GM12874 (cell line): ENCODE data around the gene CCDC51.

Source experiments
- CTCF ChIP-seq: IDR thresholded peaks from 2 replicates; pipeline ENCODE4 v1.5.1; 2011; ENCODE audit warnings: low read depth, mild to moderate bottlenecking, control low read depth, low read length, moderate library complexity; ENCODE audit not compliant: insufficient read depth

CCDC51 gene

GRCh38 chr3:48474619-48475018 is 34.7 kb upstream of the CCDC51 start:
- no peak for TF ChIP-seq CTCF

DNA sequence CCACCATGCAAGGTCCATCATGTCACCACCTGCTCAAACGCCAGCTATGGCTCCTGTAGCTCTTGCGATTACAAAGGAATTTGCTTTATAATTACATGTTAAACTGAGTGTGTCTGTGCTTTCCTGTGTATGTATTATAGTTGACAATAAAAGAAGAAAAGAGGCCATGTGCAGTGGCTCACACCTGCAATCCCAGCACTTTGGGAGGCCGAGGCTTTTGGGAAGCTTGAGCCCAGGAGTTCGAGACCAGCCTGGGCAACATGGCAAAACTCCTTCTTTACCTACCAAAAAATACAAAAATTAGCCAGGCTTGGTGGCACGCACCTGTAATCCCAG is 33.7 kb upstream of the CCDC51 start:
- no peak for TF ChIP-seq CTCF

DNA sequence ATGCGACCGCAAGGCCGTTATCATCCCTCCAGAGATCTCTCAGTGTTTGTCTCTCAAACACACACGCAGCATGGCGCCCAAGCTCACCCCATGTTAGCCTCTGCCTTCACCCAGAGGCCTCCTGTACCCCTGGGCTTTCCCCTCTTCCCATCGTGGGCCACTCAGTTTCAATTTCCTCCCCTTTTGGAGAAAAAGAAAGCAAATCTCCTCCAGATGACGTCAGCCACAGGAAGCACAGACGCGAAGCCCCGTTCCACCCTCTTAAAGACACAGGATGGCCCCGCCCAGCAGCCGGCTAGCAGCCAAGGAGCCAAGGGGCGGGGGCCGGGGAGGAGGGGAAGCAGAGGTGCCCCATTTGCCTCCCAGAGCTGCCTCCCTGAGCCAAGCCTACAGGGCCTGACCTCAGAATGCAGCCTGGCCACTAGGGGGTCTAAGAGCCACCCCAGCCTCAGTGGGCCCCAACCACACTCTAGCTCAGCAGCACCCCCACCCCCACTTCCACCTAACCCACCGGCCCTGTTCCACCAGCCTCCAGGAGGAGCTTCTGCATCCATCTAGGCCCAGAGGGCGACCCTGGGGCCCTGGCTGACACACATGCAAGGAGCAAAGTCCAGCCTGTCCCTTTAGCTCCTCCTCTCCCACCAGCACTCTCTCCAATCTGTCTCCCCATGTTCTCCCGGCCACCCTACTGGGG is 33.2 kb upstream of the CCDC51 start:
- TF ChIP-seq CTCF = peak; percentile 65

GRCh38 chr3:48472673-48472922 is 32.7 kb upstream of the CCDC51 start:
- TF ChIP-seq CTCF = no peak

DNA sequence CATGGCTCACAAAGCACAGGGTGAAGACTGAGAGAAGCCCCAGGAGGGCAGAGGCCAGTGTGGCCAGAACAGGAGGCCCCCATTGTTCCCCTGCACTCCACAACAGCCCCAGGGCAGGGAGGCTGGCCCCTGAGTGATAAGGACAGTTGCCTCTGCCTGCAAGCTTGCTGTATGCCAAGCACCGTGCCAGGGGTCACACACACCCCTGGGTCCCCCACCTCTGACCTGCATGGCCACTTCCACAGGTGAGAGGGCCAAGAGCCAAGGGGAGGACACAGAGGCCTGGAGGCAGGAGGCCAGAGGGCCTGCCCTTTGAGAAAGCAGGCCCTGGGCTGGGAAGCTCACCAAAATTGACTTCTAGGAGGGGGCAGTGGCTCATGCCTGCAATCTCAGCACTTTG is 30.4 kb upstream of the CCDC51 start:
- TF ChIP-seq CTCF = no peak

GRCh38 chr3:48469046-48469915 is 29.4 kb upstream of the CCDC51 start:
- TF ChIP-seq CTCF = no peak

DNA sequence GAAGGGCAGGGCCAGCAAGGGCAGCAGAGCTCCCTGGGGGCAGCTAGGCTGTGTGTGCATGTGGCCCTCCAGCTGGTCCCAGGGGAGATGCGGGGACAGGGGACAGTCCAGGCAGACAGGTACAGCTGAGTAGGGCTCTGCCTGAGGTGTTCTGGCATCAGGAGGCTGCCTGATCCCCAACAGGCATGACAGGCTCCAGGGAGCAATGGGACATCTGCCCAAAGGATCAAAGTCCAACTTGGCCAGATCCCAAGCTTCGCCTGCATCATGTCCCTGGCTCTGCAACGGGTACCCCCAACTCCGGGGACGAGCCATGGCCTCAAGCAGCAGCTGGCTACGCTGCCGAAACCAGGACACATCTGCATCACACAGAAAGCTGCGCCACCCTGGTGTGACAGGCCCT is 28.4 kb upstream of the CCDC51 start:
- TF ChIP-seq CTCF = no peak
